Lower lobe of right lung (tissue), 2 donors: ENCODE measurements around the gene ZNF316. TPM values are rescaled to one million over a fixed set of nuclear protein-coding genes. Genes with fewer than 3 reads are reported as not detected.
A peak's percentile ranks its signal among the peaks of the same experiment; 100 is the strongest.

ENCODE experiments used
- ATAC-seq, 2 donors: fragments of 200-7000 bp; cut with Tn5 transposase; one replicate each; pipeline ENCODE4 v1.9.1; 2020 to 2022; ENCODE audit warnings: mild to moderate bottlenecking in 2 of 2, moderate library complexity in 2 of 2
- DNase-seq: peaks from one replicate; pipeline ENCODE4 v3.0.0-alpha.2; 2020
- H3K27ac ChIP-seq: fragments of 200-600 bp; one replicate; pipeline ENCODE4 v1.8.0; 2022
- H3K27me3 ChIP-seq: fragments of 200-600 bp; one replicate; pipeline ENCODE4 v1.8.0; 2022; ENCODE audit warnings: low read depth
- H3K36me3 ChIP-seq: fragments of 200-600 bp; one replicate; pipeline ENCODE4 v1.8.0; 2022; ENCODE audit warnings: mild to moderate bottlenecking
- H3K4me1 ChIP-seq: fragments of 200-600 bp; one replicate; pipeline ENCODE4 v1.8.0; 2022
- H3K4me3 ChIP-seq: fragments of 200-600 bp; one replicate; pipeline ENCODE4 v1.8.0; 2022; ENCODE audit warnings: mild to moderate bottlenecking
- H3K9me3 ChIP-seq: fragments of 200-600 bp; one replicate; pipeline ENCODE4 v1.8.0; 2022
- CTCF ChIP-seq: fragments of 200-600 bp; IDR thresholded peaks from one replicate; pipeline ENCODE4 v1.8.0; 2022; ENCODE audit warnings: antibody characterized with exemption, mild to moderate bottlenecking
- intact Hi-C: fragments of 100-400 bp; cut with DNase I; formaldehyde crosslinking; loops from one replicate; pipeline ENCODE4 v1.11.0; 2022
- total RNA-seq: library from RNA; stranded (reverse); fragmentation: NEBNext Ultra II Directional; extraction: Animal tissue kit (Norgen Biotek cat#: 25700); gene quantifications from one replicate; pipeline ENCODE4 v1.2.1, GENCODE V29; 2021
- donor health status: DM: no; HTN: yes; CAD: no; lungs with severe emphysema.

Gene ZNF316
- total RNA-seq, 1 donor from 2014 or later = 43.2 TPM

GRCh38 chr7:6608794-6609193 lies 28.3 kb upstream of the ZNF316 start:
- H3K27me3 ChIP-seq = no peaks in the 10 kb centered on the region
- DNase-seq = no peak
- H3K27ac ChIP-seq = no peak overlapping the region
- H3K4me3 ChIP-seq = no peak overlapping the region
- H3K9me3 ChIP-seq = no peaks in the 10 kb centered on the region
- no peaks in the 10 kb centered on the region for H3K4me1 ChIP-seq
- TF ChIP-seq CTCF = no peak
- intact Hi-C loops = no loop called here
- H3K36me3 ChIP-seq = peaks cover 49% of the 10 kb centered on the region
- ATAC-seq = no peak

- Histone ChIP-seq H3K9me3 (no peaks in the 10 kb centered on the region), H3K4me3 (no peak overlapping the region), H3K27ac (no peak overlapping the region), H3K27me3 (peaks cover 7% of the 10 kb centered on the region), H3K4me1 (peaks cover 17% of the 10 kb centered on the region), H3K36me3 (peaks cover 13% of the 10 kb centered on the region)
- DNase-seq (no peak), ATAC-seq (no peak)
- no peak for TF ChIP-seq CTCF
- intact Hi-C loops = no loop called here
These were observed 24.3 kb upstream of the ZNF316 start for GRCh38 chr7:6612819-6613218.

- ATAC-seq (no peak), DNase-seq (no peak)
- no peaks in the 10 kb centered on the region for H3K9me3 ChIP-seq
- no peak overlapping the region for H3K27ac ChIP-seq
- H3K4me1 ChIP-seq = peaks cover 17% of the 10 kb centered on the region
- H3K4me3 ChIP-seq = no peak overlapping the region
- H3K36me3 ChIP-seq = peaks cover 4% of the 10 kb centered on the region
- intact Hi-C loops = no loop called here
- peaks cover 7% of the 10 kb centered on the region for H3K27me3 ChIP-seq
- TF ChIP-seq CTCF = no peak
These were observed 23.4 kb upstream of the ZNF316 start for GRCh38 chr7:6613706-6614105.

GRCh38 chr7:6614953-6615722 lies 22.0 kb upstream of the ZNF316 start, which contains the start of gene ZNF853:
TSS of gene ZNF853 (plus strand) at chr7:6615610. CDS start at chr7:6616175, 565 bp downstream.
- peak within 1 kb of the TSS; percentile 63 for H3K4me3 ChIP-seq
- DNase-seq (no peak), ATAC-seq (peak; percentile 40 to 54)
- H3K36me3 ChIP-seq = no peaks in the 10 kb centered on the region
- intact Hi-C loops = no loop called here
- H3K27ac ChIP-seq = peak within 1 kb of the TSS; percentile 46
- TF ChIP-seq CTCF = no peak
- no peaks in the 10 kb centered on the region for H3K9me3 ChIP-seq
- H3K4me1 ChIP-seq = peaks cover 17% of the 10 kb centered on the region
- peaks cover 7% of the 10 kb centered on the region for H3K27me3 ChIP-seq

GRCh38 chr7:6615723-6616555 lies 21.2 kb upstream of the ZNF316 start:
- ATAC-seq (peak; percentile 46 to 68), DNase-seq (peak; percentile 52)
- Histone ChIP-seq H3K27me3 (peaks cover 7% of the 10 kb centered on the region), H3K27ac (peak overlapping the region; percentile 46), H3K36me3 (peaks cover under 1% of the 10 kb centered on the region), H3K9me3 (no peaks in the 10 kb centered on the region), H3K4me3 (peak overlapping the region; percentile 63), H3K4me1 (peaks cover 17% of the 10 kb centered on the region)
- intact Hi-C loops = no loop called here
- TF ChIP-seq CTCF = no peak
